Daoy (cell line): ENCODE data around the gene GORASP1. TPM values are rescaled to one million over a fixed set of nuclear protein-coding genes. Genes with fewer than 3 reads are reported as not detected.

Experiments
- DNase-seq: peaks from one replicate; pipeline ENCODE4 v3.0.0-alpha.2; 2015; ENCODE audit warnings: low read depth
- total RNA-seq: library from RNA; depleted of rRNA; stranded (reverse); fragments of >200 nt; shearing (Covaris generic); gene quantifications from 2 replicates; pipeline ENCODE4 v1.2.3, GENCODE V29; 2014

The GORASP1 gene
- total RNA-seq, 1 experiment from 2014 or later: 21.7 TPM

DNA sequence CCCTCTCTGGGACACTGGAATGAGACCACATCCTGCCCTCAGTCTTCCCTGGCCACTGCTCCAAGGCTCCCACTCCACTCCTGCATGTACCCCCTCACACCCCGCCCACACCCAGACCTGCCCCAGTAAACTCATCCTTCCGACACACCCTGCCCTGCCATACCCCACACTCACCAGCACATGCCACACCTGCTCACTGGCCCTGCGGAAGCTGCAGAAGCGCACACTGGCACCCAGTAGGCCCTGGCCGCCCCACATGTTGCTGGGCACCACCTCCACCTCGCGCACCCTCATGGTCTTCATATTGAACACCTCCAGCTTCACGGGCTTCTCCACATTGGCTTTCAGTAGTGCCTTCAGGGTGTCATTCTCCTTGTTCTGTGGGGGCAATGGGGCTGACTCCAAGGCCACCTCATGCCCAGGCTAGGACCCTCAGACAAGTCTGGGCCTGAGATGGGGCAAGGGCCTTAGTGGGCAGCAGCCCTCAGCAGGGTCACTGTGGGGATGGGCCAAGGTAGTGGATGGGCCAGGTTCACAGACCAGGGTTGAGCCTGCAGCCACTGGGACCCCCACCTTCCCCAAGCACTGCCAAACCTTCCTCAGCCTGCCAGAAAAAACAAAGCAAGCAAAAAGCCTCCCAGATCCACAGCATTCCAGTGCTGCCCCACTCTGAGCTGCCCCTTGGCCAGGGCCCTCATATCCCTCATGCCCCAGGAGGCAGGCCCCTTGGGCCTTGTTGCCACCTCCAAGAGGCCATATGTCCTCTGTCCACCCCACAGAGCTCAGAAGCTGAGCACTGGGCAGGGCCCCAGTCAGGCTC is 4.7 kb downstream of the GORASP1 start:
- no peak for DNase-seq

DNA sequence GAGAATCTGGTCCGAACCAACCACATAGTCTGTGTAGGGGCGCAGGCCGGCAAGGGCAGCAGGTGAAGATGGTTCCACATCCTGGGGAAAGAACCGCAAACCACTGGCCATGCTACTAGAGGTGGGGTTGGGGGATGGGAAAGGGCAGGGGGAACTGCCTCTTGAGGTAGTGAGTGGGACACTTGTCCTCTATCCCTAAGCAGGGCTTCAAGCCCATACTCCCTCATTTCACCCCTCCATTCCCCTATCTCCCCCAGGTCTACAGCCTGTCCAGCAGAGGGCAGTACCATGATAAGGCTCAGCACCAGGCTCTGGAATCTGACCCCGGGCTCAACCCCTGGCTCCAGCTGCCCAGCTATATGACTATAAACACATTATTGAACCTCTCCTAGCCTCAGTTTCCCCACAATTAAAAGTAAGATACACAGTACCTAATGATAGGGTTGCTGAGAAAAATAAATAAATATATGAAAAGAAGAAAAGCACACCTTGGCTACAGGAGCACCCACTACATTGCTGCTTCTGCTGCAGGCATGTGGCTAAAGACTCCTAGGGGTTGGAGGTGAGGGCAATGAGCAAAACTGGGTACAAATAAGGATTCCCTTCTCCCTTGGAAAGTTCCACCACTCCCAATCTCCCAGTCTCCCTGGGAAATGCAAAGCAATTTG is 6.3 kb downstream of the GORASP1 start:
- DNase-seq: peak; percentile 28

DNA sequence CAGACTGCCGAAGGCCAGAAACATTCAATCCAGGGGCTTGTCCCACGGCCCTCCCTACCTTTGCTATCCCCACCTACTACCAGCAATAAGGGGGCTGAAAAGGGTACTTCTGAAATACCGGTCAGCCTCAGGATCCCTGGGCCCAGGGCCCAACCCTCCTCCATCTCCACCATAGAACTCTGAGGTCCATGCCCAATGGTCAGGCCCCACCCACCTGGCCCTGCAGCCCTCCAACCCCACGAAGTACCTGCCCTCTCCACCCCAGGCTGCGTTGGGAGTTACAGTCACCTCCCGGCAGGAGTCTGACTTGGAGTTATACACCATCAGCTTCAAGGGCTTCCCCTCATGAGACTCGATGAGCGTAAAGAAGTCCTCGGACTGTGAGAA is 6.9 kb downstream of the GORASP1 start:
- no peak for DNase-seq

DNA sequence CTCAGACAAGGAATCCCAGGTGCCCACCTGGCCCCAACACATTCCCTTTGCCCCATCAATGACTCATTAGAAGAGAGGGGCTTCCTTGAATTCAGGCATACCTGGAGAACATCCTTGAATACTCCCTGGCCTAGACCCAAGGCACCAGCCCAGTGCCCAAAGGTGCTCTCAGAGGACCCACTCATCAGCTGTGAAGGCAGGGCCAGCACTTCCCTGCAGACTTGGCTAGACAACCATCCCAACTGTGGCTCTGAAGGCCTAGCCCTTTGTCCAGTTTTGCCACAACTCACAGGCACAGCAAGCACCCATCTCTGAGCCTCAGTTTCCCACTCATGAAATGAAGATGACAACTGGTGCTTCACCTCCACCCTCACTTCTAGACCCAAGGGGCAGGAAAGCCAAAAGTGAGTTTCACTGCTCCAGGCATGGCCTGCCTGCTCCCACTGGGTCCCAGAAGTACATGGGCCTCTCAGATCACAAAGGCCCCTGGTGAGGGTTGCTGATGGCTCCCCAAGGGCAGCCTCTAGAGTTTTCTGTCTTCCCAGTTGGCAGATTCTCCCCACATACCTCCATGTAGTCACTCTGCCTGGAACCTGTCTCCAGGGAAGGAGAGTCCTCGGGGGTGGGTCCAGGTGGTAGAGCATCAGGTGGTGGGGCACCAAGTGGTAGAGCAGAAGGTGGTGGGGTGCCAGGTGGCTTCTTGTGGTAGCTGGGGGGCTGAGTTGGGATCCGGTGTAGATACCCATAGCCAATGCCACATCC is 7.5 kb downstream of the GORASP1 start:
- DNase-seq: no peak

DNA sequence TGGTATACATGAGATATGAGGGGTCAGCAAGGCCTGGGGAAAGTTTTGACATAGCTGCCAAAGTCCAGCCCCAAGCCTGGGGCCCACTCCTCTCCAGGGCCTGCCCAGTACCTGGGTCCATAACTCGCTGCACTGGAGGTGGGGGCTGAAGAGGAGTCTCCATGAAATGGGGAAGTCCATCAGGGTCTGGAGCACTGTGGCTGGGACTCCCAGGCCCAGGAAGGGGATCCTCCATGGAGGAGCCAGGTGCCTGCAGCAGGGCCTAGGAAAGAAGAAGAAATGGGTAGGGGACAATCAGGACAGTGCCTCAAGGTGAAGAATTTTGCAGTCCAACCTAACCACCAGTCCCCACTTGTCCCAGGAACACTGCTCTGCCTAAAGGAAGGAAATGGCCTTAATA is 8.2 kb downstream of the GORASP1 start:
- no peak for DNase-seq

DNA sequence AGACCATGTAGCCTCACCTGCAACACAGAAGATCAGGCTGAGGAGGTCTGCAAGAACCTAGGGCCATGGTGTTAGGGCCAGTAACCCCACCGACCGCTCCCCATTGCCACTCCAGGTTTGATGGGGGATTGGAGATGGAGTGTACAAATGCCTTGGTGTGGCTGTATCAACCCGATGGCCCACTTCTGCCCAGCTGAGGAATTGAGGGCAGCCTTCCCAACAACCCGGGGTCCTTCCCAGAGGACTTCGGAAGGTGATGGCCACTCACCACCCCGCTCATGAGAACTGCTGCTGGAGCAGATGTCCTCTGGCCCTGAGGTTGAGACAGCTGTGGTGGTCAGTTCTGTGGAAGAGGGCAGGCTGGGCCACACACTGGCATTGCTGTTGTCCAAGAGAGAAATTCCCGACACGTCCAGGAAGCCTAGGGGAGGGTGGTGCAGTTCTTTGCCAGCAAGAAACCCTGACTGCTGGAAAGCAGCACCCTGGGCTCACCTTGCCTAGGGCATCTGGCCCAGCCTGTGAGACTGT is 8.9 kb downstream of the GORASP1 start:
- DNase-seq: no peak

DNA sequence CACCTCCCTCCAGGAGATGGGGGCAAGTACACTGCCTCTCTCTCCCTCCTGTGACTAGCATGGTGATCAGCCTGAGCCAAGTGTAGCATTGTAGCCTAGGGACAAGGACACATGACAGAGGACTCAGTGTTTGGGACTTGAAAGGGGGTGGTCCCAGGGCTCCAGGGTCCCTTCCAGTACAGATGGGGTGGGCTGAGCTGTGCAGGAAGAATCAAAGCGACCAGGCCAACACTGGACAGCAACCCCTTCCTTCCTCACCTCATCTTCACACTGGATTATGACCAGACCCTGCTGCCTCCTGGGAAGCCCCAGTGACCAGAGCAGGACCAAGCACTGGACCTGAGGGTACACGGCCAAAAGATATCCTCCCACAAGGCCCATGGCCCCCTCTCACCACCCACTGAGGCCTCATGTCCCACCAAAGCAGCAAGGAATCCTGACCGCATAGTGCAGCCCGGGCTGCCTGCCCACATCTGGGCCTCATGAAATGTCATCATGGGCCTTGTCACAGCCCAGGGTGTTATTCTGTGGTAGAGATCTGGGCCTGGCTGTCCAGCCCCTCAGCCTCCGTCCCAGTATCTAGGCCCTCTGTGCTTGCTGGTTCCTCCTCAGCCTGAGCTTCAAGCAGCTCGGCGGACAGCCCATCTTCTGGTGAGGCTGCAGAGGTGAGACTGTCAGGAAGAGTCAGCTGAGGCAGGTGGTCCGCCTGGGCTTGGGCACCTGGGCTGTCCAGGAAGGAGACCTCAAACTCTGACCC is 9.5 kb downstream of the GORASP1 start:
- DNase-seq: no peak

DNA sequence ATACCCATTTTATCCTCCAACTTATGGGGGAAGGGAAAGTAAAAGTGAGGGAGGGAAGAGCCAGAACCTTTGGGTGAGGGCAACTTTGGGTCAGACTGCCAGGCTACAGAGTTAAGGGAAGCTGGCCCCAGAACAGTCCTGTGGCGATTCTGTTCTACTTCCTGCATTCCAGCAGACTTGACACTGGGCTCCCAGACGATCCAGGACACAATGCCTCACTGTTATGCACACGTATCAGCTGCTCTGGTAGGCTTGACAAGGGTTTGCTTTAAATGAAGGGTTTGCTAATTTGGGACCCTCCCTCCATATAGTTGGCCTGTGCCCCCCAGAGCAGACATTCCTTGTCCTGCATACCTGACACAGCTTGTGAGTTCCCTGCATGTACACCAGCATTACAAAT is 10.7 kb downstream of the GORASP1 start:
- no peak for DNase-seq

DNA sequence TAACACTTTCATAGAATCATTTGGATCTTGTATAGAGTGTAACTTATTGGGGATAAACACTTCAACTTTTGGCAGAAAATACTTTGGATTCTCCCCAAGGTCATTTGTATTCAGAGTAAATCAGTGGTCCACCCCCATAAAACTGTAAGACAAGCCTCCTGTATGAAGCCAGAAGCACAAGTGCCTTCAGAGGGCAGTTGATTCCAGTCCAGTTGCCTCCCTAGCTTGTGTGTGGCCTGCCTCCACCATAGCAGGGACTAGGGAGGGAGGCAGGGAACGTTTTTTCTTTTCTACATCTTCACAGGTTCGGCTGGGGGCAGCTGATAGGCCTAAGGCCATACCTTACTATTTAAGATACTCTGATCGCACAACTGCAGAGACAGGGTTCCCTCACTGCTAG is 11.6 kb downstream of the GORASP1 start:
- no peak for DNase-seq

DNA sequence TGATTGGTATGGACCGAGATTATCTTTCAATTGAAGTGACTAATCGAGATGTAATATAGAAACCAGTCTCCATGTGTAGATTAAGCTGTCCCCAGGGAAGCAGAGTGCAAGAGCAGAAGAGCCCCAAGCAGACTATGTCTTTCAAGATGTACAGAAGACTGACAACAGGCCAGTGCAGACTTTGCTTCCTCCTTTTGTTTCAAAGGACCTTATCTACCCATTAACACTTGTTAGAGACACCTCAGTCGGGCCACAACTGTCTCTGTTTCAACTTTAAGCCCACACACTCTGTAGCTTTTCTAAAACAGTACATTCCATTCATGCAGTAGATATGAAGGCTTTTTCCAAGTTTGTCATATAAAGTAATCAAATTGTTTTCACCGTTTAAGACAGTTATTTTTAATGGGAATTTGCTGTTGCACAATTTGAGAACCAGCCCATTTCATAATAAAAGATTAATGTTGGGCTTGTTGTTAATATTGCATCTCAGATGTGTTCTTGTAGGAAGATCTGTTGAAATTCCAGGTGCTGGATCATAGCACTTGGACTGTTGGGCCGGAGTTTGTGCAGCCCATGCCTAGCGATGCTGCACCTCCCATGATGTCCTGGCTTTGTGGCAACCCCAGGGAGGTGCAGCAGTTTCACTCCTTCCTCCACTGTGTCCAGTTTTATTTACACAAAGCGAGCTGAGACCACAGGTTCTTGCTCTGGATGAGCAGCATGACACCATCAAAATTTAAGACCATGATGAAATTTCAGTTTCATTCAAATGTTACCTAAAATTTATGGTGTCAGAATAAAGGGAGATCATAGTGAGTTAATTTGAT is 12.4 kb downstream of the GORASP1 start:
- DNase-seq: no peak

DNA sequence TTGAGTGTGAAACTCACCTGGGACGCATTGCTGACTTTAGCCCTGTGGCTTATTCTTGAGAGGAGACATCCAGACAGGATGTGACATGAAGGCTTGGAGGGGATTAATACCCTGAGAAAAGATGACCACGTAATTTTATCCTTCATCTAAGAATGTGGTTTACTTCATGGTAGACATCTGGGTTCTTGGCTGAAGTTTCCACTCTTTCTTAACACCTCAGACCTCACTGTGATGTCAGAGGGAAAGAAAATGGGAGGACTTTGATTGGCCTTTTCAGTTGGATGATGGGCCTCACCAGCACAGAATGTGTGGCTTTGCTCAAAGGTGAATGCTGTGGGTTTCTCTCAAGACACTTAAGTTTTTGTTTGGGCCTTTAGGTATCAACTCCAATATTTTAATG is 16.5 kb downstream of the GORASP1 start:
- no peak for DNase-seq

DNA sequence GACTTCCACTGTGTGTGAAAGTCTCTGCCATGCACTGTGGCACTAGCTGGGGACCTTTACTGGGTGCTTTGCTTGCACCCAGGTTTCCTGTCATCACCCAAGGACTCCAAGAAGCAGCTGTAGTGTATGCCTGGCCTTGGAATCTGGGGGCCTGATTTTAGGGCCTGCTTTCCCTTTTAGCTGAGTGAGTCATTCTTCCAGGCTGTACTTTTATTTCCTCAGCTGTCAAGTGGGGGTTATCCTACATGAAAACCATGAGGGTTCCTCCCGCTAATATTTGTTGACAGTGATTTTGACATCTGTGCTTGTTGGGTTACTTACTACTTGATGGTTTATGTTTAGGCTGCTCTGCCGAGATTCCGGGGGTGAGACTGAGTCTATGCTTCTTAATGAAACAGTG is 18.5 kb downstream of the GORASP1 start:
- no peak for DNase-seq

DNA sequence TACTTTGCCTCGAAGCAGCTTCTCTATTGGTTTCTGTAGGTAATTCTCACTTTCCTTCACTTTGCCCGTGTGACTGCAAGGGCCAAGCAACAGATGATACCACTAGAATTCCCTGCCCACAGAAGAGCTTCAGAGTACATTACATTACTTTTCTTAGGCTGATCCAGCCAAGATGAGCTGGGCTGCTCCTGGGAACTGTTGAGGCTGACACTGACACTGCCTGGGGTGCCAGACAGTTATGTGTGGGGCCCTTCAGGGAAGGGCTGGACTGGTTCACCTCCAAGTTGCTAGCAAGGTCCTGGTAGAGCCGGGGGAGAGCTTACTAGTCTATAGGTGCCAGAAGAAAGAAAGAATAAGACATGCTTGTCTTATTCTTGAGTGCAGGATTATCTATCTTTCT is 19.0 kb downstream of the GORASP1 start:
- DNase-seq: no peak

DNA sequence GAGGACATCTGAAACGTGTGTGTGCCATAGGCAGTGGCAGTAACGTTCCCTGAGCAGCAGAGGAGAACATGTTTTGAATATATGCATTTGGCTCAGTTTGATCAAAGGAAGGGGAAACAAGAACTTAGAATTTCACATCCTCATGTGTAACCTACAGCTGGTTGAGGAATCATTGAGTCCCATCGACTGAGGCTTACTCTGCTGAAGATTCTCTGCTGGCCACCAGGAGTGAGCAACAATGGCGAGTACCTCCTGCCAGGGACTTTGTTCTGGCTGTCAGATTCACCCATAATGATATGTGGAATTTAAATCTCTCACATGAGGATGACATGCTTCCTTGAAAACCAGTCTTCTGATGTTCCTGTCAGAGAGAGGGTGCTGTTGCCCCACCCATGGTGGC is 21.3 kb downstream of the GORASP1 start:
- no peak for DNase-seq

DNA sequence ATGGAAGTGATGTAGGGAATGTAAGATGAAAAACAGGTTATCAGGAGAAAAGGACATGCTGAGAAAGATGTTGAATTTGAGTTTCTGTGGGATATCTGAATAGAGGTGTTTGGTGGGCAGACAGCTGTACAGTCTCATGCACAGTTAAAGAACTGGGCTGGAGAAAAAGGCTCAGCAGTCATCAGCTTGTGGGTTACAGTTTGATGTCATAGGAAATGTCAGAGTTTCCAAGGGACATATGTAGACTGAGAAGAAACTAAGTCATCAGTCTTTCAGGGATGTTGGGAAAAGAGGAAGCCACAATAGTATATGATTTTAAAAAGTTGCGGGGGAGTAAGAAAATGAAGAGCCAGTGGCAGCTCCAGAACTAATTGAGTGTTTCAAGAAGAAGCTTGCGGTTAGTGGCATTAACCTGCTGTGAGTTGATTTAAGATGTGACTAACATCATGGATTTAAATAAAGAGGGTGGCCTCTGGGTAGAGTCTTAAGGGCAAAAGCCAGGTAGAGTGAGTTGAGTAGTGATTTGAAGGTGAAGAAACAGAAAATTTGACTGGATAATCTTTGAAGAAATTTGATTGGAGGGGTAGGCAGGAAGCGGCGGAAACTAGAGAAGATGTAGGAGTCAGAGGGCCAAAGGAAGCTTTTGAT is 24.6 kb downstream of the GORASP1 start:
- DNase-seq: no peak

DNA sequence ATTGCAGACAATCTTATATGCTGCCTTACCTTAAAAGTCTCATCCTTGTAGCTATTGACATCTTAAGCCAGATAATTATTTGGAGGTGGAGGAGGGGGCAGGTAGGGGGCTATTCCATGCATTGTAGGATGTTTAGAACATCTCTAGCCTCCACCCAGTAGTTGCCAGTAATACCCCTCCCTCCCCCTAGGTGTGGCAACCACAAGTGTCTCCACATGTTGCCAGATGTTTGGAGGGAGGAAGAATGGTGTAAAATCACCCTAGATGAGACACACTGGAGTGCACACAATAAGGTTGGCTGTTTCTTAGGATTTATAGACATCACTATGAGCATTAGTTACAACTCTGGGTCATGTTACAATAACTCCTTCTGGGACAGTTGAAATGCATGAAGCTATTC is 27.4 kb downstream of the GORASP1 start:
- DNase-seq: no peak

DNA sequence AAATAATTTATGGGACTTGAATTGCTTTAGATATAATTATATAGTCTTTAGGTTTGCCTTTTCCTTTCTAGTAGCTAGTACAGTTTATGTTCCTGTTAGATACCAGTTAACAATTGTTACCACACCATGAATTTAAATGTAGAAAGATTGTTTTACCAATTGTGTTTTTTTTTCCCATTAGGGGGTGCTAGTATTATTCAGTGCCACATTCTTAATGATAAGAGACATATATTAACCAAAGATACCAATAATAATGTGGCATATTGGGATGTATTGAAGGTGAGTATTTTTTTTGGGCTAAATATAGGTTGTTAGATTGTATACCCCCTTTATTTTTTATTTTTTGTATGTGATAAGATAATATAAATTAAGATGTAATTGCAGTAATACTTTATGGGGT is 27.9 kb downstream of the GORASP1 start:
- no peak for DNase-seq

DNA sequence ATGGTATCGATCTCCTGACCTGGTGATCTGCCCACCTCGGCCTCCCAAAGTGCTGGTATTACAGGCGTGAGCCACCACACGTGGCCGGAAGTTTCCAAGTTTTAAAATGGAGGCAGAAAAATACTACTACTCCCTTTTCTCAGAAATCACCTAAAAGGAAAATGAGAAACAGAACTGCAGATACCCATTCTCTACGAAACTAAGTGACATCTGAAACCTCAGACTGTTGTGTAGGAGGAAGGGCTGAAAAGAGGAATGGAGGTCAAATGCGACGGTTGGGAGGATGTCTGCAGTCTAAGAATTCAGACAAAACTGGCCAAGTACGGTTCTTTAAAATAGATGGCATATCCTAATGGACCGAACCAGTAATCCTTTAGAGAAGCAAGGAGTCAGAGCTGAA is 31.5 kb downstream of the GORASP1 start:
- DNase-seq: no peak

DNA sequence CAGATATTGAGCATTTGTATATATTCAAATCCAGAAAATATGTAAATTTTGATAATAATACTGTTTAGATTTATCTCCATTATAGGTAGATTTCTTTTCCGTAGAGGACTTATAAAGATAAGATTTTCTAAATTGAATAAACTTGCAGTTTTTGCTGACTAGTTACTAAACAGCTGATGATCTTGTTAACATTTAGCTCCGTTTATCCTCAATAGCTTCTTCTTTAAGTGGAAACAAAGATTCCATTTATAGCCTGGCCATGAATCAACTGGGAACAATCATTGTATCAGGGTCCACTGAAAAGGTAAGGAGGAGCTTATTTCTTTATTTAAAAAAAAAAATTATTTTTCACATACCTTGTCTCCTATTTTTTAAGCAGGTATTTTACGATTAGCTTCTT is 38.9 kb downstream of the GORASP1 start:
- no peak for DNase-seq

DNA sequence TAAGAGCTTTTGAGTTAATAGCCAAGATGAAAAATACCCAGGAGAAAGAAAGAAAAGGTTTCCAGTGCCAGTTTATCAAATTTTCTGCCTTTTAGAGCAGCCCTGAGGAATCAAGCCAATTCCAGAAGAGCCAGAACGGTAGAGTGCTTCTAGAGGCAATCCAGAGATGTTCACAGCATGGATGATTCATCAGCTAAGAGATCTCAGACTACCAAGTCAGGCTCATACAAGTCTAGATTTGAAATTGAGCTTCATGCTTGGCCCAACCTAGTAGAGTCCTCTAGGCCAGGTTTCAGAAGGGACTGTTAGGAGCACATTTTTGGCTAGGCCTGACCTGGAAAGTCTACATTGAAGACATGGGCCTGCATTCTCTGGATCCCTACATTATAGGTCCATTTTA is 40.1 kb downstream of the GORASP1 start:
- DNase-seq: no peak
